IMR-90 (cell line): Measurements from ENCODE around the gene ADCK2. TPM values are rescaled to one million over a fixed set of nuclear protein-coding genes. Genes with fewer than 3 reads are reported as not detected.

ENCODE experiments used
- ATAC-seq: fragments of 200-7000 bp; cut with Tn5 transposase; 2 replicates; pipeline ENCODE4 v1.9.1; 2020; ENCODE audit warnings: low read depth, mild to moderate bottlenecking, moderate library complexity
- BruUV-seq: library from RNA; stranded (reverse); fragments of 400-500 nt; replicated peaks from 2 replicates; lab custom pipeline; 2021; lab: Mats Ljungman, UMichigan
- CTCF ChIA-PET: fragments of 300-600 bp; formaldehyde crosslinking; extraction: SDS; loops from one replicate; lab custom pipeline; 2021; ENCODE audit warnings: antibody characterized with exemption; lab: Yijun Ruan, JAX
- POLR2A ChIA-PET: fragments of 300-600 bp; sonication (Branson Sonifier 250); formaldehyde crosslinking; loops from one replicate; lab custom pipeline; 2022; ENCODE audit warnings: antibody characterized with exemption; ENCODE audit not compliant: unreplicated experiment; lab: Charles Lee
- DNase-seq: peaks from one replicate; pipeline ENCODE4 v3.0.0; 2013
- H2AFZ ChIP-seq: replicated peaks from 2 replicates; pipeline ENCODE3; 2013; ENCODE audit warnings: low read length, mild to moderate bottlenecking; ENCODE audit not compliant: poor library complexity
- H2AK5ac ChIP-seq: 2 replicates; pipeline ENCODE4 v1.6.1; 2013; ENCODE audit warnings: low read depth, low read length, inconsistent platforms
- H2AK9ac ChIP-seq: replicated peaks from 2 replicates; pipeline ENCODE3; 2013; ENCODE audit warnings: mild to moderate bottlenecking, low read depth, low read length, moderate library complexity; ENCODE audit not compliant: poor library complexity
- H2BK120ac ChIP-seq: 2 replicates; pipeline ENCODE4 v1.6.1; 2013; ENCODE audit warnings: low read depth, low read length, inconsistent platforms
- H2BK15ac ChIP-seq: 3 replicates; pipeline ENCODE4 v1.6.1; 2013; ENCODE audit warnings: low read depth, low read length, inconsistent platforms
- H2BK20ac ChIP-seq: 2 replicates; pipeline ENCODE4 v1.6.1; 2013; ENCODE audit warnings: low read depth, mild to moderate bottlenecking, inconsistent platforms, low read length, moderate library complexity
- H2BK5ac ChIP-seq: 2 replicates; pipeline ENCODE4 v1.6.1; 2013; ENCODE audit warnings: mild to moderate bottlenecking, low read depth, low read length, inconsistent platforms; ENCODE audit not compliant: poor library complexity, severe bottlenecking
- H3K14ac ChIP-seq: replicated peaks from 2 replicates; pipeline ENCODE4 v1.6.1; 2013; ENCODE audit warnings: low read depth, low read length, inconsistent platforms
- H3K18ac ChIP-seq: 2 replicates; pipeline ENCODE4 v1.6.1; 2013; ENCODE audit warnings: low read depth, low read length, control low read depth
- H3K23ac ChIP-seq: 2 replicates; pipeline ENCODE4 v1.6.1; 2013; ENCODE audit warnings: low read depth, low read length, inconsistent platforms
- H3K27ac ChIP-seq: 2 replicates; pipeline ENCODE4 v1.5.1; 2013; ENCODE audit warnings: mild to moderate bottlenecking, control low read depth, low read length; ENCODE audit not compliant: insufficient read depth
- H3K27me3 ChIP-seq: 2 replicates; pipeline ENCODE4 v1.6.1; 2013; ENCODE audit warnings: low read length; ENCODE audit not compliant: control insufficient read depth, insufficient read depth
- H3K36me3 ChIP-seq: 2 replicates; pipeline ENCODE4 v1.6.1; 2013; ENCODE audit warnings: low read length, mixed read lengths; ENCODE audit not compliant: control insufficient read depth, insufficient read depth
- H3K4ac ChIP-seq: 2 replicates; pipeline ENCODE4 v1.6.1; 2013; ENCODE audit warnings: low read depth, low read length, inconsistent platforms
- H3K4me1 ChIP-seq: 2 replicates; pipeline ENCODE4 v1.6.1; 2013; ENCODE audit warnings: low read length, mixed read lengths; ENCODE audit not compliant: control insufficient read depth, insufficient read depth
- H3K4me2 ChIP-seq: 2 replicates; pipeline ENCODE4 v1.6.1; 2013; ENCODE audit warnings: low read depth, mild to moderate bottlenecking, control low read depth, low read length, moderate library complexity
- H3K4me3 ChIP-seq: 2 replicates; pipeline ENCODE4 v1.5.1; 2013; ENCODE audit warnings: low read depth, mild to moderate bottlenecking, control low read depth, low read length, moderate library complexity; ENCODE audit not compliant: insufficient read depth
- H3K56ac ChIP-seq: 2 replicates; pipeline ENCODE4 v1.6.1; 2013; ENCODE audit warnings: low read length, inconsistent platforms; ENCODE audit not compliant: insufficient read depth; ENCODE audit errors: extremely low read depth
- H3K79me1 ChIP-seq, 2 experiments: 2 replicates each; pipeline ENCODE4 v1.6.1; 2013; ENCODE audit warnings: low read length in 2 of 2, inconsistent platforms in 1 of 2, low read depth in 1 of 2
- H3K9ac ChIP-seq: 2 replicates; pipeline ENCODE4 v1.6.1; 2013; ENCODE audit warnings: low read depth, low read length, control low read depth
- H3K9me1 ChIP-seq: 2 replicates; pipeline ENCODE4 v1.6.1; 2013; ENCODE audit warnings: low read length, inconsistent platforms; ENCODE audit not compliant: insufficient read depth
- H3K9me3 ChIP-seq: 2 replicates; pipeline ENCODE4 v1.6.1; 2013; ENCODE audit warnings: low read length; ENCODE audit not compliant: control insufficient read depth, insufficient read depth
- H4K20me1 ChIP-seq: 2 replicates; pipeline ENCODE4 v1.6.1; 2013; ENCODE audit warnings: low read length, inconsistent platforms; ENCODE audit not compliant: insufficient read depth
- H4K5ac ChIP-seq: 2 replicates; pipeline ENCODE4 v1.6.1; 2013; ENCODE audit warnings: mild to moderate bottlenecking, low read depth, low read length, control low read depth
- H4K8ac ChIP-seq, 2 experiments: 2 replicates each; pipeline ENCODE4 v1.6.1; 2013; ENCODE audit warnings: low read depth in 2 of 2, low read length in 2 of 2, control low read depth in 1 of 2, inconsistent platforms in 1 of 2
- H4K91ac ChIP-seq: 2 replicates; pipeline ENCODE4 v1.6.1; 2013; ENCODE audit warnings: low read depth, low read length, inconsistent platforms; ENCODE audit not compliant: insufficient read depth
- BHLHE40 ChIP-seq: fragments of 150-350 bp; IDR thresholded peaks from 2 replicates; pipeline ENCODE4 v1.6.1; 2016; ENCODE audit warnings: mild to moderate bottlenecking, low read depth, low read length
- CEBPB ChIP-seq: IDR thresholded peaks from 2 replicates; pipeline ENCODE4 v1.6.1; 2012; ENCODE audit warnings: low read depth, low read length, improper control_type of control experiment
- CHD1 ChIP-seq: IDR thresholded peaks from 2 replicates; pipeline ENCODE4 v1.6.1; 2012; ENCODE audit warnings: low read depth, low read length, improper control_type of control experiment
- FOS ChIP-seq: fragments of 150-350 bp; IDR thresholded peaks from 2 replicates; pipeline ENCODE4 v1.6.1; 2016; ENCODE audit warnings: low read depth, low read length
- MAFK ChIP-seq: IDR thresholded peaks from 2 replicates; pipeline ENCODE4 v1.6.1; 2012; ENCODE audit warnings: low read depth, low read length, improper control_type of control experiment
- MXI1 ChIP-seq: IDR thresholded peaks from 2 replicates; pipeline ENCODE4 v1.6.1; 2012; ENCODE audit warnings: low read depth, mild to moderate bottlenecking, low read length, moderate library complexity, borderline replicate concordance
- NFE2L2 ChIP-seq: fragments of 150-350 bp; IDR thresholded peaks from 2 replicates; pipeline ENCODE4 v1.6.1; 2016; ENCODE audit warnings: low read depth, mild to moderate bottlenecking, low read length
- POLR2A ChIP-seq: IDR thresholded peaks from 2 replicates; pipeline ENCODE4 v1.6.1; 2012; ENCODE audit warnings: mild to moderate bottlenecking, low read depth, low read length
- RAD21 ChIP-seq: IDR thresholded peaks from 2 replicates; pipeline ENCODE4 v1.6.1; 2012; ENCODE audit warnings: low read length, improper control_type of control experiment
- RCOR1 ChIP-seq: IDR thresholded peaks from 2 replicates; pipeline ENCODE4 v1.6.1; 2012; ENCODE audit warnings: mild to moderate bottlenecking, low read length, improper control_type of control experiment; ENCODE audit not compliant: insufficient replicate concordance
- RFX5 ChIP-seq: IDR thresholded peaks from 2 replicates; pipeline ENCODE4 v1.8.0; 2012; ENCODE audit warnings: low read depth, mild to moderate bottlenecking, low read length, moderate library complexity
- SMC3 ChIP-seq: fragments of 150-350 bp; IDR thresholded peaks from 2 replicates; pipeline ENCODE4 v1.6.1; 2016; ENCODE audit warnings: low read depth, mild to moderate bottlenecking, antibody characterized with exemption, low read length, moderate library complexity
- USF2 ChIP-seq: fragments of 150-350 bp; IDR thresholded peaks from 2 replicates; pipeline ENCODE4 v1.6.1; 2017; ENCODE audit warnings: mild to moderate bottlenecking, antibody characterized with exemption, low read length, low read depth
- WGBS, 2 experiments: methylation state at CpG; one replicate each; pipeline versions ENCODE4 v1.1.5 to v1.1.7; 2013; ENCODE audit warnings: missing lambda C conversion rate in 2 of 2; ENCODE audit not compliant: insufficient read length in 1 of 2; ENCODE audit errors: extremely low coverage in 2 of 2; 5-methylcytosine and 5-hydroxymethylcytosine counted together
- dilution Hi-C: fragments of 300-500 bp; cut with HindIII; formaldehyde crosslinking; loops from one replicate; pipeline ENCODE4 v1.14.3; 2018; ENCODE audit warnings: low sequenced_read_pairs; ENCODE audit not compliant: unreplicated experiment
- in situ Hi-C: fragments of 300-500 bp; cut with MboI; formaldehyde crosslinking; loops from 3 replicates; pipeline ENCODE4 v1.14.3; 2019; ENCODE audit warnings: low sequenced_read_pairs, inconsistent platforms, mixed read lengths
- intact Hi-C: fragments of 100-400 bp; cut with micrococcal nuclease; formaldehyde crosslinking; loops from 2 replicates; pipeline ENCODE4 v1.10.0; 2022
- polyA plus RNA-seq, 3 experiments: library from polyadenylated mRNA; depleted of rRNA; stranded (reverse); fragments of >200 nt; gene quantifications; 2 replicates each; pipeline ENCODE4 v1.2.3, GENCODE V29; 2012; ENCODE audit warnings: low replicate concordance in 1 of 3
- total RNA-seq: library from RNA; depleted of rRNA; stranded (reverse); fragments of >200 nt; gene quantifications from 2 replicates; pipeline ENCODE4 v1.2.3, GENCODE V29; 2012
- TF ChIP-seq, protein P1 (sequence below): conservative IDR thresholded peaks from 2 replicates; pipeline ENCODE4 v1.5.1; 2012; ENCODE audit warnings: mild to moderate bottlenecking, low read depth, low read length, improper control_type of control experiment

The ADCK2 gene
- total and polyA plus RNA-seq, 2 of the 4 experiments (the other 2 are of a cell fraction): 7.1 to 10.0 TPM

GRCh38 chr7:140625908-140626868 is 46.6 kb upstream of the ADCK2 start:
- peak overlapping the region; percentile 72 for H2AFZ ChIP-seq
- in situ Hi-C loops: no loop called here
- H3K79me1 ChIP-seq: peaks cover 17 to 69% of the 10 kb centered on the region in 2 experiments
- H4K8ac ChIP-seq: peak overlapping the region; percentile 68 to 88
- peaks cover 4% of the 10 kb centered on the region; the same call in 1 of the 2 replicates for H4K20me1 ChIP-seq
- no peaks in the 10 kb centered on the region for H3K9me3 ChIP-seq
- peak overlapping the region; percentile 14; the same call in 1 of the 2 replicates for H3K9ac ChIP-seq
- peak overlapping the region; percentile 95 for H2BK120ac ChIP-seq
- peak overlapping the region; percentile 81 for H2AK9ac ChIP-seq
- H3K14ac ChIP-seq: peak overlapping the region; percentile 72
- peak overlapping the region; percentile 78; the same call in 2 of the 3 replicates for H2BK15ac ChIP-seq
- peak overlapping the region; percentile 93 for H2BK5ac ChIP-seq
- H3K56ac ChIP-seq: peak overlapping the region; percentile 83
- intact Hi-C loops: loop anchor here (1.0 kb wide), 3 partner anchors 12 to 59 kb away; no protein-coding TSS in a partner anchor
- H4K5ac ChIP-seq: peak overlapping the region; percentile 83
- peak overlapping the region; percentile 70; the same call in 1 of the 2 replicates for H3K23ac ChIP-seq
- H3K27me3 ChIP-seq: no peaks in the 10 kb centered on the region
- H3K4me3 ChIP-seq: no peak overlapping the region
- peak overlapping the region; percentile 89 for H2BK20ac ChIP-seq
- peaks cover 19% of the 10 kb centered on the region for H3K4me1 ChIP-seq
- ATAC-seq (peak; percentile 90), DNase-seq (peak; percentile 100)
- H3K36me3 ChIP-seq: peaks cover 15% of the 10 kb centered on the region
- peak overlapping the region; percentile 85 for H3K18ac ChIP-seq
- peak overlapping the region; percentile 95 for H2AK5ac ChIP-seq
- H4K91ac ChIP-seq: peak overlapping the region; percentile 95
- dilution Hi-C loops: no loop called here
- H3K9me1 ChIP-seq: peaks cover 23% of the 10 kb centered on the region; the same call in 1 of the 2 replicates
- CTCF ChIA-PET: no interaction called here
- peak overlapping the region; percentile 0; the same call in 1 of the 2 replicates for H3K4me2 ChIP-seq
- POLR2A ChIA-PET: interaction anchor here (1.0 to 1.5 kb wide), 2 partner anchors 15 to 21 kb away, joined by 3 to 15 read pairs; partner anchors contain the start of gene DENND2A
- BruUV-seq: no TSS peak
- peak overlapping the region; percentile 91 for H3K4ac ChIP-seq
- 33% methylated on average over 5 of the region's 17 CpGs; no CpG with 5 or more reads in 1 of the 2 experiments for WGBS, 2 experiments
- peak overlapping the region; percentile 80 for H3K27ac ChIP-seq
- TF ChIP-seq NFE2L2: 0 out of 2 replicates have a peak, but pooled peaks have one; percentile 8
- no peak for TF ChIP-seq POLR2A
- TF ChIP-seq MXI1: no peak; the same call in 1 of the 2 replicates
- TF ChIP-seq SMC3: no peak
- TF ChIP-seq FOS: no peak; the same call in 1 of the 2 replicates
- TF ChIP-seq CEBPB: no peak
- TF ChIP-seq BHLHE40: peak; percentile 98
- no peak for TF ChIP-seq RFX5
- TF ChIP-seq USF2: no peak
- no peak for TF ChIP-seq MAFK
- no peak for TF ChIP-seq RAD21
- TF ChIP-seq, protein P1, sequence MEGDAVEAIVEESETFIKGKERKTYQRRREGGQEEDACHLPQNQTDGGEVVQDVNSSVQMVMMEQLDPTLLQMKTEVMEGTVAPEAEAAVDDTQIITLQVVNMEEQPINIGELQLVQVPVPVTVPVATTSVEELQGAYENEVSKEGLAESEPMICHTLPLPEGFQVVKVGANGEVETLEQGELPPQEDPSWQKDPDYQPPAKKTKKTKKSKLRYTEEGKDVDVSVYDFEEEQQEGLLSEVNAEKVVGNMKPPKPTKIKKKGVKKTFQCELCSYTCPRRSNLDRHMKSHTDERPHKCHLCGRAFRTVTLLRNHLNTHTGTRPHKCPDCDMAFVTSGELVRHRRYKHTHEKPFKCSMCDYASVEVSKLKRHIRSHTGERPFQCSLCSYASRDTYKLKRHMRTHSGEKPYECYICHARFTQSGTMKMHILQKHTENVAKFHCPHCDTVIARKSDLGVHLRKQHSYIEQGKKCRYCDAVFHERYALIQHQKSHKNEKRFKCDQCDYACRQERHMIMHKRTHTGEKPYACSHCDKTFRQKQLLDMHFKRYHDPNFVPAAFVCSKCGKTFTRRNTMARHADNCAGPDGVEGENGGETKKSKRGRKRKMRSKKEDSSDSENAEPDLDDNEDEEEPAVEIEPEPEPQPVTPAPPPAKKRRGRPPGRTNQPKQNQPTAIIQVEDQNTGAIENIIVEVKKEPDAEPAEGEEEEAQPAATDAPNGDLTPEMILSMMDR: no peak
- peak; percentile 35 for TF ChIP-seq RCOR1
- no peak for TF ChIP-seq CHD1
